Liver (tissue), 3 donors: ENCODE results near the gene SLC9A4.

Experiments
- ATF3 ChIP-seq: IDR thresholded peaks from 2 replicates; pipeline ENCODE4 v1.6.1; 2016; ENCODE audit warnings: antibody characterized with exemption
- CTCF ChIP-seq: fragments of 150-350 bp; IDR thresholded peaks from 2 replicates; pipeline ENCODE4 v1.5.1; 2017; ENCODE audit warnings: improper control_type of control experiment, low read depth, low read length; ENCODE audit not compliant: missing input control
- EGR1 ChIP-seq, 2 donors: IDR thresholded peaks; 2 replicates each; pipeline ENCODE4 v1.6.1; 2016 to 2018; ENCODE audit warnings: antibody characterized with exemption in 2 of 2, low read depth in 2 of 2
- FOXA1 ChIP-seq: IDR thresholded peaks from 2 replicates; pipeline ENCODE4 v1.6.1; 2016; ENCODE audit warnings: antibody characterized with exemption
- JUND ChIP-seq, 2 donors: IDR thresholded peaks; 2 replicates each; pipeline ENCODE4 v1.6.1; 2016; ENCODE audit warnings: antibody characterized with exemption in 2 of 2
- MAX ChIP-seq: IDR thresholded peaks from 2 replicates; pipeline ENCODE4 v1.6.1; 2016; ENCODE audit warnings: antibody characterized with exemption
- RAD21 ChIP-seq, 2 donors: IDR thresholded peaks; 2 replicates each; pipeline ENCODE4 v1.6.1; 2016; ENCODE audit warnings: antibody characterized with exemption in 2 of 2, mild to moderate bottlenecking in 2 of 2
- REST ChIP-seq: IDR thresholded peaks from 2 replicates; pipeline ENCODE4 v1.6.1; 2016; ENCODE audit warnings: antibody characterized with exemption, mild to moderate bottlenecking
- SP1 ChIP-seq: IDR thresholded peaks from 2 replicates; pipeline ENCODE4 v1.6.1; 2018; ENCODE audit warnings: antibody characterized with exemption, mild to moderate bottlenecking
- TAF1 ChIP-seq: conservative IDR thresholded peaks from 2 replicates; pipeline ENCODE4 v1.6.1; 2016; ENCODE audit warnings: antibody characterized with exemption, mild to moderate bottlenecking
- YY1 ChIP-seq: IDR thresholded peaks from 2 replicates; pipeline ENCODE4 v1.6.1; 2016; ENCODE audit warnings: antibody characterized with exemption, mild to moderate bottlenecking
- ZBTB33 ChIP-seq: IDR thresholded peaks from 2 replicates; pipeline ENCODE4 v1.6.1; 2016; ENCODE audit warnings: antibody characterized with exemption
- donor health status: healthy.
- donor health status: healthy.

GRCh38 chr2:102523651-102524050 lies 50.6 kb downstream of the SLC9A4 start:
- TF ChIP-seq REST (no peak), YY1 (no peak), SP1 (no peak), CTCF (no peak), JUND (IDR thresholded peaks at IDR 0.05) (no peak), ATF3 (no peak), FOXA1 (no peak), MAX (no peak), RAD21 (IDR thresholded peaks at IDR 0.05) (no peak), TAF1 (no peak), EGR1 (IDR thresholded peaks at IDR 0.05; ENCODE audit: low read depth in 2 of 2) (no peak), ZBTB33 (no peak)
